PC-9 (cell line): ENCODE data around the gene MFSD8.

Experiments used
- EZH2 ChIP-seq: fragments of 200-600 bp; sonication (generic); IDR thresholded peaks from 2 replicates; pipeline ENCODE4 v1.8.0; 2017; ENCODE audit warnings: antibody characterized with exemption, low read depth
- TF ChIP-seq, protein P1 (sequence below): fragments of 200-600 bp; sonication (generic); conservative IDR thresholded peaks from 2 replicates; pipeline ENCODE4 v1.6.1; 2017; ENCODE audit warnings: mixed run types, antibody characterized with exemption, mild to moderate bottlenecking, moderate library complexity

DNA sequence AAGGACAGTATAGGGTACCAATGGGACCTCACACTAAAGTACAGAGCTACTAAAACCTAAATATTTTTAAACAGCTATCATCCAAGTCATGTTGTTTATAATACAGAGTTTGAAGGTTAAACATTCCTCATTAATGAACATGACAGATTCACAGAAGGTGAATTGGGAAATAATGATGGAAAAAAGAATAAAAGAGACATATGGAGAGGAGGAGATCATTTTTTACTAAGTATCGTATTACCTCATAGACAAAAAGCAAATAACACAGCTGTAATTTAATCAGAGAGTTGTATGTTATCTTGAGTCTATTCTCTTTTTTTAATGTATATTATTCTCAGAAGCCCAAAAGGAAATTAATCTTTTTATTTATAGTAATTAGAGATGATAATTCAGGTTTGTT lies 76.4 kb downstream of the MFSD8 start:
- TF ChIP-seq, protein P1, sequence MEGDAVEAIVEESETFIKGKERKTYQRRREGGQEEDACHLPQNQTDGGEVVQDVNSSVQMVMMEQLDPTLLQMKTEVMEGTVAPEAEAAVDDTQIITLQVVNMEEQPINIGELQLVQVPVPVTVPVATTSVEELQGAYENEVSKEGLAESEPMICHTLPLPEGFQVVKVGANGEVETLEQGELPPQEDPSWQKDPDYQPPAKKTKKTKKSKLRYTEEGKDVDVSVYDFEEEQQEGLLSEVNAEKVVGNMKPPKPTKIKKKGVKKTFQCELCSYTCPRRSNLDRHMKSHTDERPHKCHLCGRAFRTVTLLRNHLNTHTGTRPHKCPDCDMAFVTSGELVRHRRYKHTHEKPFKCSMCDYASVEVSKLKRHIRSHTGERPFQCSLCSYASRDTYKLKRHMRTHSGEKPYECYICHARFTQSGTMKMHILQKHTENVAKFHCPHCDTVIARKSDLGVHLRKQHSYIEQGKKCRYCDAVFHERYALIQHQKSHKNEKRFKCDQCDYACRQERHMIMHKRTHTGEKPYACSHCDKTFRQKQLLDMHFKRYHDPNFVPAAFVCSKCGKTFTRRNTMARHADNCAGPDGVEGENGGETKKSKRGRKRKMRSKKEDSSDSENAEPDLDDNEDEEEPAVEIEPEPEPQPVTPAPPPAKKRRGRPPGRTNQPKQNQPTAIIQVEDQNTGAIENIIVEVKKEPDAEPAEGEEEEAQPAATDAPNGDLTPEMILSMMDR = no peak
- TF ChIP-seq EZH2 = no peak
